HepG2 (cell line): Measurements from ENCODE around the gene UQCRHL. TPM values are rescaled to one million over a fixed set of nuclear protein-coding genes. Genes with fewer than 3 reads are reported as not detected.
A peak's percentile ranks its signal among the peaks of the same experiment; 100 is the strongest.

ENCODE experiments used
- CHD4 ChIP-seq: fragments of 200-600 bp; sonication (generic); IDR thresholded peaks from 2 replicates; pipeline ENCODE4 v1.7.0; 2017; ENCODE audit warnings: mild to moderate bottlenecking, low read length, borderline replicate concordance
- ISX ChIP-seq: sonication (generic); formaldehyde crosslinking; conservative IDR thresholded peaks from 2 replicates; pipeline ENCODE4 v1.5.0; 2020; ENCODE audit warnings: missing genetic modification reagents
- KAT7 ChIP-seq: IDR thresholded peaks from 2 replicates; pipeline ENCODE4 v1.6.1; 2018; ENCODE audit warnings: borderline replicate concordance, missing compliant biosample characterization
- KLF9 ChIP-seq: IDR thresholded peaks from 2 replicates; pipeline ENCODE4 v1.6.1; 2016; ENCODE audit warnings: low read depth
- MATR3 ChIP-seq: sonication (generic); formaldehyde crosslinking; IDR thresholded peaks from 2 replicates; pipeline ENCODE4 v1.4.0; 2020; ENCODE audit warnings: missing genetic modification reagents
- NRL ChIP-seq: sonication (generic); formaldehyde crosslinking; IDR thresholded peaks from 2 replicates; pipeline ENCODE4 v1.5.0; 2020; ENCODE audit warnings: missing genetic modification reagents, mild to moderate bottlenecking, moderate library complexity, borderline replicate concordance
- PHF8 ChIP-seq: sonication (generic); formaldehyde crosslinking; IDR thresholded peaks from 2 replicates; pipeline ENCODE4 v1.5.0; 2020; ENCODE audit warnings: missing genetic modification reagents
- SIN3A ChIP-seq: IDR thresholded peaks from 2 replicates; pipeline ENCODE4 v1.6.1; 2011; ENCODE audit warnings: low read depth, mild to moderate bottlenecking, control low read depth, low read length, borderline replicate concordance
- SMC3 ChIP-seq: IDR thresholded peaks from 2 replicates; pipeline ENCODE4 v1.6.1; 2011; ENCODE audit warnings: low read length, improper control_type of control experiment
- TAF15 ChIP-seq: fragments of 200-400 bp; formaldehyde crosslinking; IDR thresholded peaks from one replicate; pipeline ENCODE4 v1.6.1; 2018; ENCODE audit warnings: mild to moderate bottlenecking, low read depth, low read length; ENCODE audit not compliant: poor library complexity, severe bottlenecking
- TFE3 ChIP-seq: IDR thresholded peaks from 2 replicates; pipeline ENCODE4 v1.6.1; 2016
- THAP11 ChIP-seq: IDR thresholded peaks from 2 replicates; pipeline ENCODE4 v1.6.1; 2016; ENCODE audit warnings: missing biosample characterization, missing genetic modification reagents
- ZNF33B ChIP-seq: sonication (generic); formaldehyde crosslinking; IDR thresholded peaks from 2 replicates; pipeline ENCODE4 v1.5.1; 2020; ENCODE audit warnings: mild to moderate bottlenecking, missing genetic modification reagents
- ZNF362 ChIP-seq: sonication (generic); formaldehyde crosslinking; IDR thresholded peaks from 2 replicates; pipeline ENCODE4 v1.4.0; 2020; ENCODE audit warnings: missing genetic modification reagents, mild to moderate bottlenecking, borderline replicate concordance
- ZNF644 ChIP-seq: IDR thresholded peaks from 2 replicates; pipeline ENCODE4 v1.6.1; 2016; ENCODE audit warnings: low read depth
- ZNF720 ChIP-seq: sonication (generic); formaldehyde crosslinking; IDR thresholded peaks from 2 replicates; pipeline ENCODE4 v1.4.0; 2020; ENCODE audit warnings: missing genetic modification reagents
- ZNF790 ChIP-seq: sonication (generic); formaldehyde crosslinking; IDR thresholded peaks from 2 replicates; pipeline ENCODE4 v1.8.0; 2022; ENCODE audit warnings: missing genetic modification reagents, mild to moderate bottlenecking, borderline replicate concordance
- polyA plus RNA-seq, 8 experiments: library from polyadenylated mRNA; depleted of rRNA in 3 of 8; stranded (reverse) in 7 of 8; unstranded in 1 of 8; fragments of >200 nt; fragmentation: Illumina TruSeq in 4 of 8; extraction: Trizol in 4 of 8; gene quantifications; 2 replicates each; pipeline versions ENCODE4 v1.2.1 to v1.2.3, GENCODE V29; 2011 to 2016; ENCODE audit warnings: low read depth in 4 of 8, missing spikeins in 1 of 8, mixed read lengths in 1 of 8; ENCODE audit not compliant: insufficient read depth in 1 of 8
- total RNA-seq, 5 experiments: library from RNA; depleted of rRNA; stranded (reverse); fragments of >200 nt; fragmentation: Illumina TruSeq; extraction: Trizol; gene quantifications; 2 replicates each; pipeline ENCODE4 v1.2.3, GENCODE V29; 2016; ENCODE audit warnings: low read depth in 1 of 5
- TF ChIP-seq, protein P1 (sequence below): IDR thresholded peaks from 2 replicates; pipeline ENCODE4 v1.6.1; 2016; ENCODE audit warnings: low read depth, control low read depth
- TF ChIP-seq, protein P2 (sequence below): sonication (generic); formaldehyde crosslinking; IDR thresholded peaks from 2 replicates; pipeline ENCODE4 v1.8.0; 2022; ENCODE audit warnings: low read depth, missing genetic modification reagents
- TF ChIP-seq, protein P3 (sequence below): sonication (generic); formaldehyde crosslinking; IDR thresholded peaks from 2 replicates; pipeline ENCODE4 v1.4.0; 2020; ENCODE audit warnings: mild to moderate bottlenecking, missing genetic modification reagents
- TF ChIP-seq, protein P4 (sequence below): sonication (generic); formaldehyde crosslinking; IDR thresholded peaks from 2 replicates; pipeline ENCODE4 v1.4.0; 2020; ENCODE audit warnings: mild to moderate bottlenecking, missing genetic modification reagents, borderline replicate concordance

The UQCRHL gene
- total and polyA plus RNA-seq, 2 of the 13 experiments (the other 11 are each of a cell fraction or from before 2014, with no cell fraction given), result 1.8 to 2.3 TPM

DNA sequence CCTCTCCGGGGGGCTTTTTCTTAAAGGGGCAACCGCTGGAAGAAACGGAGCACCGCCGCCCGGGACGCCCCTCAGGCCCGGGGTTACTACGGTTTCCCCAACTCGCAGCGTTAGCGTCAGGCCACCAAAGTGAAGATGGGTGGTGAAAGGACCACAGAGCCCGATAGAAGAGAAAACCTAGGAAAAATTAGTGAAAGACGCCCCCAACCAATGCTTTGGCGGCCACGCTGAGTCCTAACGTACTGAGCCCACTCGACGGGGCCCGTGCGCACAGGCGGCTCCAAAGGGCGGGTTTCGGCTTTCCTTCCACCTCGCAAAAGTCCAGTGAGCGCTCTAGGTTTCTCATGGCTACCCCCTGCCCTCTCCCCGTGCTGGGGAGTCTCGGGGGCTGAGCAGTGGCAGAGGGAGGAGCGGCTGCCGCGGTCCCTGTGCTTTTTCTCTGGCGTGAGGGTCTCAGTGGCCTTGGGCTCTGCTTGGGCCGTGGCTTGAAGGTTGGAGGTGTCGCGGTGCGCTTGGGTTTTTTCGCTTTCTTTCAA is 27.8 kb upstream of the UQCRHL start (continued):
- TF ChIP-seq, protein P1, sequence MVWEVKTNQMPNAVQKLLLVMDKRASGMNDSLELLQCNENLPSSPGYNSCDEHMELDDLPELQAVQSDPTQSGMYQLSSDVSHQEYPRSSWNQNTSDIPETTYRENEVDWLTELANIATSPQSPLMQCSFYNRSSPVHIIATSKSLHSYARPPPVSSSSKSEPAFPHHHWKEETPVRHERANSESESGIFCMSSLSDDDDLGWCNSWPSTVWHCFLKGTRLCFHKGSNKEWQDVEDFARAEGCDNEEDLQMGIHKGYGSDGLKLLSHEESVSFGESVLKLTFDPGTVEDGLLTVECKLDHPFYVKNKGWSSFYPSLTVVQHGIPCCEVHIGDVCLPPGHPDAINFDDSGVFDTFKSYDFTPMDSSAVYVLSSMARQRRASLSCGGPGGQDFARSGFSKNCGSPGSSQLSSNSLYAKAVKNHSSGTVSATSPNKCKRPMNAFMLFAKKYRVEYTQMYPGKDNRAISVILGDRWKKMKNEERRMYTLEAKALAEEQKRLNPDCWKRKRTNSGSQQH (CRISPR knock-in tag), result no peak
- TF ChIP-seq ISX (CRISPR knock-in tag), result no peak
- no peak for TF ChIP-seq PHF8 (CRISPR knock-in tag)
- TF ChIP-seq TAF15, result peak; percentile 21
- TF ChIP-seq MATR3 (CRISPR knock-in tag), result no peak
- TF ChIP-seq NRL (CRISPR knock-in tag), result 0 out of 2 replicates have a peak, but pooled peaks have one; percentile 12
- TF ChIP-seq ZNF790 (CRISPR knock-in tag), result no peak; the same call in 1 of the 2 replicates
- no peak for TF ChIP-seq THAP11 (CRISPR knock-in tag)
- TF ChIP-seq KAT7 (CRISPR knock-in tag), result no peak; the same call in 1 of the 2 replicates
- TF ChIP-seq SMC3, result no peak
- TF ChIP-seq CHD4, result 0 out of 2 replicates have a peak, but pooled peaks have one; percentile 37
- no peak for TF ChIP-seq KLF9
- TF ChIP-seq TFE3 (CRISPR knock-in tag), result no peak; the same call in 1 of the 2 replicates
- TF ChIP-seq, protein P2, sequence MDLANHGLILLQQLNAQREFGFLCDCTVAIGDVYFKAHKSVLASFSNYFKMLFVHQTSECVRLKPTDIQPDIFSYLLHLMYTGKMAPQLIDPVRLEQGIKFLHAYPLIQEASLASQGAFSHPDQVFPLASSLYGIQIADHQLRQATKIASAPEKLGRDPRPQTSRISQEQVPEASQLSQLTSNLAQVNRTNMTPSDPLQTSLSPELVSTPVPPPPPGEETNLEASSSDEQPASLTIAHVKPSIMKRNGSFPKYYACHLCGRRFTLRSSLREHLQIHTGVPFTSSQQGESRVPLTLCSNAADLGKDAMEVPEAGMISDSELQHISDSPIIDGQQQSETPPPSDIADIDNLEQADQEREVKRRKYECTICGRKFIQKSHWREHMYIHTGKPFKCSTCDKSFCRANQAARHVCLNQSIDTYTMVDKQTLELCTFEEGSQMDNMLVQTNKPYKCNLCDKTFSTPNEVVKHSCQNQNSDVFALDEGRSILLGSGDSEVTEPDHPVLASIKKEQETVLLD (CRISPR knock-in tag), result no peak
- TF ChIP-seq, protein P3, sequence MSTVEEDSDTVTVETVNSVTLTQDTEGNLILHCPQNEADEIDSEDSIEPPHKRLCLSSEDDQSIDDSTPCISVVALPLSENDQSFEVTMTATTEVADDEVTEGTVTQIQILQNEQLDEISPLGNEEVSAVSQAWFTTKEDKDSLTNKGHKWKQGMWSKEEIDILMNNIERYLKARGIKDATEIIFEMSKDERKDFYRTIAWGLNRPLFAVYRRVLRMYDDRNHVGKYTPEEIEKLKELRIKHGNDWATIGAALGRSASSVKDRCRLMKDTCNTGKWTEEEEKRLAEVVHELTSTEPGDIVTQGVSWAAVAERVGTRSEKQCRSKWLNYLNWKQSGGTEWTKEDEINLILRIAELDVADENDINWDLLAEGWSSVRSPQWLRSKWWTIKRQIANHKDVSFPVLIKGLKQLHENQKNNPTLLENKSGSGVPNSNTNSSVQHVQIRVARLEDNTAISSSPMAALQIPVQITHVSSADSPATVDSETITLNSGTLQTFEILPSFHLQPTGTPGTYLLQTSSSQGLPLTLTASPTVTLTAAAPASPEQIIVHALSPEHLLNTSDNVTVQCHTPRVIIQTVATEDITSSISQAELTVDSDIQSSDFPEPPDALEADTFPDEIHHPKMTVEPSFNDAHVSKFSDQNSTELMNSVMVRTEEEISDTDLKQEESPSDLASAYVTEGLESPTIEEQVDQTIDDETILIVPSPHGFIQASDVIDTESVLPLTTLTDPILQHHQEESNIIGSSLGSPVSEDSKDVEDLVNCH (CRISPR knock-in tag), result no peak
- TF ChIP-seq ZNF33B (CRISPR knock-in tag), result peak; percentile 46; the same call in 1 of the 2 replicates
- TF ChIP-seq, protein P4, sequence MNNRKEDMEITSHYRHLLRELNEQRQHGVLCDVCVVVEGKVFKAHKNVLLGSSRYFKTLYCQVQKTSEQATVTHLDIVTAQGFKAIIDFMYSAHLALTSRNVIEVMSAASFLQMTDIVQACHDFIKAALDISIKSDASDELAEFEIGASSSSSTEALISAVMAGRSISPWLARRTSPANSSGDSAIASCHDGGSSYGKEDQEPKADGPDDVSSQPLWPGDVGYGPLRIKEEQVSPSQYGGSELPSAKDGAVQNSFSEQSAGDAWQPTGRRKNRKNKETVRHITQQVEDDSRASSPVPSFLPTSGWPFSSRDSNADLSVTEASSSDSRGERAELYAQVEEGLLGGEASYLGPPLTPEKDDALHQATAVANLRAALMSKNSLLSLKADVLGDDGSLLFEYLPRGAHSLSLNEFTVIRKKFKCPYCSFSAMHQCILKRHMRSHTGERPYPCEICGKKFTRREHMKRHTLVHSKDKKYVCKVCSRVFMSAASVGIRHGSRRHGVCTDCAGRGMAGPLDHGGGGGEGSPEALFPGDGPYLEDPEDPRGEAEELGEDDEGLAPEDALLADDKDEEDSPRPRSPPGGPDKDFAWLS (CRISPR knock-in tag), result no peak
- 0 out of 2 replicates have a peak, but pooled peaks have one; percentile 30 for TF ChIP-seq ZNF362 (CRISPR knock-in tag)
- TF ChIP-seq ZNF644 (CRISPR knock-in tag), result no peak
- no peak for TF ChIP-seq SIN3A
- no peak for TF ChIP-seq ZNF720 (CRISPR knock-in tag)
